B cell (primary cell): Measurements from ENCODE around the gene CHCHD6. TPM values are rescaled to one million over a fixed set of nuclear protein-coding genes. Genes with fewer than 3 reads are reported as not detected.

Experiments
- ATAC-seq: fragments of 200-7000 bp; cut with Tn5 transposase; one replicate; pipeline ENCODE4 v1.10.0; 2021; ENCODE audit warnings: low read depth, mild to moderate bottlenecking, moderate number of reproducible peaks, moderate library complexity
- CTCF ChIA-PET: fragments of 350-600 bp; sonication (Branson Sonifier 250); formaldehyde crosslinking; loops from one replicate; lab custom pipeline; 2021; ENCODE audit warnings: antibody characterized with exemption, inconsistent platforms; lab: Charles Lee
- POLR2A ChIA-PET: fragments of 350-600 bp; sonication (Branson Sonifier 250); formaldehyde crosslinking; loops from one replicate; lab custom pipeline; 2021; ENCODE audit warnings: antibody characterized with exemption; lab: Charles Lee
- DNase-seq: peaks from one replicate; pipeline ENCODE4 v3.0.0; 2013
- H2AFZ ChIP-seq: 2 replicates; pipeline ENCODE4 v1.6.1; 2012; ENCODE audit warnings: mild to moderate bottlenecking, low read depth, low read length; ENCODE audit not compliant: insufficient read depth, poor library complexity, severe bottlenecking
- H3K27ac ChIP-seq, 2 donors: 1 replicate in 1 of 2; 2 replicates in 1 of 2; pipeline ENCODE4 v1.5.1; 2012 to 2013; ENCODE audit warnings: low read length in 2 of 2, mild to moderate bottlenecking in 2 of 2, moderate library complexity in 1 of 2
- H3K27me3 ChIP-seq, 4 experiments: fragments of 200-600 bp in 1 of 4; sonication (generic) in 1 of 4; replicated peaks in 1 of 4; 1 replicate in 2 of 4; 2 replicates in 2 of 4; pipeline versions ENCODE4 v1.6.1 to v1.7.0; 2013 to 2016; ENCODE audit warnings: low read length in 3 of 4, mild to moderate bottlenecking in 2 of 4, mixed read lengths in 1 of 4, moderate library complexity in 1 of 4; ENCODE audit not compliant: insufficient read depth in 4 of 4, control insufficient read depth in 3 of 4; ENCODE audit errors: control extremely low read depth in 1 of 4
- H3K36me3 ChIP-seq, 2 experiments: replicated peaks in 1 of 2; 1 replicate in 1 of 2; 2 replicates in 1 of 2; pipeline versions ENCODE4 v1.6.1 to v1.7.1; 2013; ENCODE audit warnings: low read length in 1 of 2; ENCODE audit not compliant: insufficient read depth in 2 of 2, control insufficient read depth in 1 of 2; ENCODE audit errors: control extremely low read depth in 1 of 2, extremely low read depth in 1 of 2
- H3K4me1 ChIP-seq, 2 donors: fragments of 200-600 bp in 1 of 2; sonication (generic) in 1 of 2; 1 replicate in 1 of 2; 2 replicates in 1 of 2; pipeline versions ENCODE4 v1.5.1 to v1.6.1; 2013 to 2017; ENCODE audit warnings: low read length in 2 of 2; ENCODE audit not compliant: control insufficient read depth in 2 of 2, insufficient read depth in 2 of 2
- H3K4me2 ChIP-seq: replicated peaks from 2 replicates; pipeline ENCODE3; 2012; ENCODE audit warnings: mild to moderate bottlenecking, low read depth, low read length; ENCODE audit not compliant: poor library complexity, severe bottlenecking
- H3K4me3 ChIP-seq, 5 experiments: fragments of 200-600 bp in 1 of 5; sonication (generic) in 1 of 5; 1 replicate in 3 of 5; 2 replicates in 2 of 5; pipeline versions ENCODE4 v1.5.1 to v1.7.0; 2011 to 2016; ENCODE audit warnings: low read length in 4 of 5, mild to moderate bottlenecking in 4 of 5, low read depth in 2 of 5, control low read depth in 1 of 5, moderate library complexity in 1 of 5; ENCODE audit not compliant: insufficient read depth in 1 of 5; ENCODE audit errors: control extremely low read depth in 1 of 5, extremely low read depth in 1 of 5
- H3K79me2 ChIP-seq: fragments of 200-600 bp; sonication (generic); one replicate; pipeline ENCODE4 v1.6.0; 2016; ENCODE audit warnings: low read length; ENCODE audit not compliant: control insufficient read depth, insufficient read depth
- H3K9ac ChIP-seq: fragments of 200-600 bp; sonication (generic); 2 replicates; pipeline ENCODE4 v1.6.1; 2017; ENCODE audit warnings: mild to moderate bottlenecking, low read length, moderate library complexity
- H3K9me3 ChIP-seq, 3 donors: one replicate each; pipeline versions ENCODE4 v1.6.1 to v1.7.1; 2013; ENCODE audit warnings: low read length in 2 of 3; ENCODE audit not compliant: control insufficient read depth in 2 of 3, insufficient read depth in 1 of 3; ENCODE audit errors: control extremely low read depth in 1 of 3
- H4K20me1 ChIP-seq: 2 replicates; pipeline ENCODE4 v1.6.0; 2012; ENCODE audit warnings: mild to moderate bottlenecking, low read length; ENCODE audit not compliant: insufficient read depth, control insufficient read depth, poor library complexity, severe bottlenecking
- H3K27ac Mint-ChIP-seq: one replicate; pipeline ENCODE4 v1.8.0; 2021; ENCODE audit warnings: mixed read lengths
- H3K27me3 Mint-ChIP-seq: one replicate; pipeline ENCODE4 v1.8.0; 2021; ENCODE audit warnings: mixed read lengths
- H3K4me1 Mint-ChIP-seq: one replicate; pipeline ENCODE4 v1.8.0; 2021; ENCODE audit warnings: mixed read lengths
- H3K4me3 Mint-ChIP-seq: one replicate; pipeline ENCODE4 v1.8.0; 2021; ENCODE audit warnings: mixed read lengths
- H3K9me3 Mint-ChIP-seq: one replicate; pipeline ENCODE4 v1.8.0; 2022; ENCODE audit warnings: mixed read lengths; ENCODE audit not compliant: insufficient read depth
- EZH2 ChIP-seq: IDR thresholded peaks from 2 replicates; pipeline ENCODE4 v1.6.1; 2012; ENCODE audit warnings: borderline replicate concordance, low read depth, mild to moderate bottlenecking, moderate library complexity, low read length; ENCODE audit not compliant: insufficient read depth, poor library complexity, severe bottlenecking
- WGBS: methylation state at CpG from one replicate; pipeline ENCODE4 v1.1.5; 2013; ENCODE audit warnings: missing lambda C conversion rate; ENCODE audit not compliant: insufficient coverage; 5-methylcytosine and 5-hydroxymethylcytosine counted together
- intact Hi-C: fragments of 100-400 bp; cut with micrococcal nuclease; formaldehyde crosslinking; loops from one replicate; pipeline ENCODE4 v1.10.0; 2022
- polyA plus RNA-seq: library from polyadenylated mRNA; depleted of rRNA; stranded (reverse); fragments of >200 nt; gene quantifications from 2 replicates; pipeline ENCODE4 v1.2.3, GENCODE V29; 2012
- total RNA-seq, 2 donors: library from RNA; stranded (reverse); fragments of 120-200 nt in 1 of 2; gene quantifications; 1 replicate in 1 of 2; 2 replicates in 1 of 2; pipeline versions ENCODE4 v1.2.3 to v1.2.4, GENCODE V29; 2013 to 2022
- TF ChIP-seq, protein P1 (sequence below): fragments of 200-600 bp; IDR thresholded peaks from one replicate; pipeline ENCODE4 v1.8.0; 2022; ENCODE audit warnings: antibody characterized with exemption, mild to moderate bottlenecking

Gene CHCHD6
- total and polyA plus RNA-seq, 2 donors (not counting 1 experiment from before 2014, with no cell fraction given) = 8.0 to 13.5 TPM

- peak within 1 kb of the TSS; percentile 97 for H3K27ac Mint-ChIP-seq
Observed at GRCh38 chr3:126982471-126983175, 278.6 kb downstream of the CHCHD6 start, which contains the start of gene PLXNA1. Gene PLXNA1 (plus strand): TSS chr3:126983115. CDS start chr3:126988594, 5,479 bp downstream.

More at GRCh38 chr3:126982471-126983175, 278.6 kb downstream of the CHCHD6 start, which contains the start of gene PLXNA1:
- POLR2A ChIA-PET = interaction anchor here (1.2 to 2.2 kb wide), 2 partner anchors 28 to 71 kb away, joined by 7 to 11 read pairs; no protein-coding TSS in a partner anchor
- CTCF ChIA-PET = interaction anchor here (0.8 to 6.3 kb wide), 9 partner anchors 10 to 230 kb away, joined by 3 to 47 read pairs (median 6); no protein-coding TSS in a partner anchor
- under 1% methylated on average over 89 of the region's 89 CpGs for WGBS
- peaks cover 0 to 9% (median 0%) of the 10 kb centered on the region in 3 donors for H3K9me3 ChIP-seq
- peak within 1 kb of the TSS in 4 of 5 experiments; percentile 56 to 74 (median 64) for H3K4me3 ChIP-seq
- peak within 1 kb of the TSS; percentile 77 for H2AFZ ChIP-seq
- no peaks in the 10 kb centered on the region for H3K79me2 ChIP-seq
- no peaks in the 10 kb centered on the region for H3K36me3 ChIP-seq
- peaks cover 0 to 33% (median 9%) of the 10 kb centered on the region in 4 experiments for H3K27me3 ChIP-seq
- DNase-seq (peak; percentile 96), ATAC-seq (peak; percentile 73)
- intact Hi-C loops = loop anchor here (1.0 to 10.0 kb wide), 9 partner anchors 27 to 1745 kb away; partner anchors contain the start of genes CHCHD6, CHST13, KLF15 and RAB7A
- no peak for TF ChIP-seq EZH2
- TF ChIP-seq, protein P1, sequence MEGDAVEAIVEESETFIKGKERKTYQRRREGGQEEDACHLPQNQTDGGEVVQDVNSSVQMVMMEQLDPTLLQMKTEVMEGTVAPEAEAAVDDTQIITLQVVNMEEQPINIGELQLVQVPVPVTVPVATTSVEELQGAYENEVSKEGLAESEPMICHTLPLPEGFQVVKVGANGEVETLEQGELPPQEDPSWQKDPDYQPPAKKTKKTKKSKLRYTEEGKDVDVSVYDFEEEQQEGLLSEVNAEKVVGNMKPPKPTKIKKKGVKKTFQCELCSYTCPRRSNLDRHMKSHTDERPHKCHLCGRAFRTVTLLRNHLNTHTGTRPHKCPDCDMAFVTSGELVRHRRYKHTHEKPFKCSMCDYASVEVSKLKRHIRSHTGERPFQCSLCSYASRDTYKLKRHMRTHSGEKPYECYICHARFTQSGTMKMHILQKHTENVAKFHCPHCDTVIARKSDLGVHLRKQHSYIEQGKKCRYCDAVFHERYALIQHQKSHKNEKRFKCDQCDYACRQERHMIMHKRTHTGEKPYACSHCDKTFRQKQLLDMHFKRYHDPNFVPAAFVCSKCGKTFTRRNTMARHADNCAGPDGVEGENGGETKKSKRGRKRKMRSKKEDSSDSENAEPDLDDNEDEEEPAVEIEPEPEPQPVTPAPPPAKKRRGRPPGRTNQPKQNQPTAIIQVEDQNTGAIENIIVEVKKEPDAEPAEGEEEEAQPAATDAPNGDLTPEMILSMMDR = peak; percentile 96
- H3K4me1 ChIP-seq = peaks cover 17 to 24% of the 10 kb centered on the region in 2 donors
- H3K9ac ChIP-seq = peak within 1 kb of the TSS; percentile 72
- no peaks in the 10 kb centered on the region for H3K9me3 Mint-ChIP-seq
- H3K27me3 Mint-ChIP-seq = peaks cover 13% of the 10 kb centered on the region
- H4K20me1 ChIP-seq = peaks cover 5% of the 10 kb centered on the region
- H3K27ac ChIP-seq = peak within 1 kb of the TSS; percentile 97
- peaks cover 19% of the 10 kb centered on the region for H3K4me1 Mint-ChIP-seq
- peak within 1 kb of the TSS; percentile 100 for H3K4me2 ChIP-seq
- H3K4me3 Mint-ChIP-seq = peak within 1 kb of the TSS; percentile 97
